IMR-90 (cell line): ENCODE results near the gene MAP7D1. TPM values are rescaled to one million over a fixed set of nuclear protein-coding genes. Genes with fewer than 3 reads are reported as not detected.

Source experiments
- ATAC-seq: fragments of 200-7000 bp; cut with Tn5 transposase; 2 replicates; pipeline ENCODE4 v1.9.1; 2020; ENCODE audit warnings: low read depth, mild to moderate bottlenecking, moderate library complexity
- BruUV-seq: library from RNA; stranded (reverse); fragments of 400-500 nt; replicated peaks from 2 replicates; lab custom pipeline; 2021; lab: Mats Ljungman, UMichigan
- CTCF ChIA-PET: fragments of 300-600 bp; formaldehyde crosslinking; extraction: SDS; loops from one replicate; lab custom pipeline; 2021; ENCODE audit warnings: antibody characterized with exemption; lab: Yijun Ruan, JAX
- POLR2A ChIA-PET: fragments of 300-600 bp; sonication (Branson Sonifier 250); formaldehyde crosslinking; loops from one replicate; lab custom pipeline; 2022; ENCODE audit warnings: antibody characterized with exemption; ENCODE audit not compliant: unreplicated experiment; lab: Charles Lee
- DNase-seq: peaks from one replicate; pipeline ENCODE4 v3.0.0; 2013
- H2AFZ ChIP-seq: replicated peaks from 2 replicates; pipeline ENCODE3; 2013; ENCODE audit warnings: low read length, mild to moderate bottlenecking; ENCODE audit not compliant: poor library complexity
- H2AK5ac ChIP-seq: 2 replicates; pipeline ENCODE4 v1.6.1; 2013; ENCODE audit warnings: low read depth, low read length, inconsistent platforms
- H2AK9ac ChIP-seq: replicated peaks from 2 replicates; pipeline ENCODE3; 2013; ENCODE audit warnings: mild to moderate bottlenecking, low read depth, low read length, moderate library complexity; ENCODE audit not compliant: poor library complexity
- H2BK120ac ChIP-seq: 2 replicates; pipeline ENCODE4 v1.6.1; 2013; ENCODE audit warnings: low read depth, low read length, inconsistent platforms
- H2BK15ac ChIP-seq: 3 replicates; pipeline ENCODE4 v1.6.1; 2013; ENCODE audit warnings: low read depth, low read length, inconsistent platforms
- H2BK20ac ChIP-seq: 2 replicates; pipeline ENCODE4 v1.6.1; 2013; ENCODE audit warnings: low read depth, mild to moderate bottlenecking, inconsistent platforms, low read length, moderate library complexity
- H2BK5ac ChIP-seq: 2 replicates; pipeline ENCODE4 v1.6.1; 2013; ENCODE audit warnings: mild to moderate bottlenecking, low read depth, low read length, inconsistent platforms; ENCODE audit not compliant: poor library complexity, severe bottlenecking
- H3K14ac ChIP-seq: replicated peaks from 2 replicates; pipeline ENCODE4 v1.6.1; 2013; ENCODE audit warnings: low read depth, low read length, inconsistent platforms
- H3K18ac ChIP-seq: 2 replicates; pipeline ENCODE4 v1.6.1; 2013; ENCODE audit warnings: low read depth, low read length, control low read depth
- H3K23ac ChIP-seq: 2 replicates; pipeline ENCODE4 v1.6.1; 2013; ENCODE audit warnings: low read depth, low read length, inconsistent platforms
- H3K27ac ChIP-seq: 2 replicates; pipeline ENCODE4 v1.5.1; 2013; ENCODE audit warnings: mild to moderate bottlenecking, control low read depth, low read length; ENCODE audit not compliant: insufficient read depth
- H3K27me3 ChIP-seq: 2 replicates; pipeline ENCODE4 v1.6.1; 2013; ENCODE audit warnings: low read length; ENCODE audit not compliant: control insufficient read depth, insufficient read depth
- H3K36me3 ChIP-seq: 2 replicates; pipeline ENCODE4 v1.6.1; 2013; ENCODE audit warnings: low read length, mixed read lengths; ENCODE audit not compliant: control insufficient read depth, insufficient read depth
- H3K4ac ChIP-seq: 2 replicates; pipeline ENCODE4 v1.6.1; 2013; ENCODE audit warnings: low read depth, low read length, inconsistent platforms
- H3K4me1 ChIP-seq: 2 replicates; pipeline ENCODE4 v1.6.1; 2013; ENCODE audit warnings: low read length, mixed read lengths; ENCODE audit not compliant: control insufficient read depth, insufficient read depth
- H3K4me2 ChIP-seq: 2 replicates; pipeline ENCODE4 v1.6.1; 2013; ENCODE audit warnings: low read depth, mild to moderate bottlenecking, control low read depth, low read length, moderate library complexity
- H3K4me3 ChIP-seq: 2 replicates; pipeline ENCODE4 v1.5.1; 2013; ENCODE audit warnings: low read depth, mild to moderate bottlenecking, control low read depth, low read length, moderate library complexity; ENCODE audit not compliant: insufficient read depth
- H3K56ac ChIP-seq: 2 replicates; pipeline ENCODE4 v1.6.1; 2013; ENCODE audit warnings: low read length, inconsistent platforms; ENCODE audit not compliant: insufficient read depth; ENCODE audit errors: extremely low read depth
- H3K79me1 ChIP-seq, 2 experiments: 2 replicates each; pipeline ENCODE4 v1.6.1; 2013; ENCODE audit warnings: low read length in 2 of 2, inconsistent platforms in 1 of 2, low read depth in 1 of 2
- H3K9ac ChIP-seq: 2 replicates; pipeline ENCODE4 v1.6.1; 2013; ENCODE audit warnings: low read depth, low read length, control low read depth
- H3K9me1 ChIP-seq: 2 replicates; pipeline ENCODE4 v1.6.1; 2013; ENCODE audit warnings: low read length, inconsistent platforms; ENCODE audit not compliant: insufficient read depth
- H3K9me3 ChIP-seq: 2 replicates; pipeline ENCODE4 v1.6.1; 2013; ENCODE audit warnings: low read length; ENCODE audit not compliant: control insufficient read depth, insufficient read depth
- H4K20me1 ChIP-seq: 2 replicates; pipeline ENCODE4 v1.6.1; 2013; ENCODE audit warnings: low read length, inconsistent platforms; ENCODE audit not compliant: insufficient read depth
- H4K5ac ChIP-seq: 2 replicates; pipeline ENCODE4 v1.6.1; 2013; ENCODE audit warnings: mild to moderate bottlenecking, low read depth, low read length, control low read depth
- H4K8ac ChIP-seq, 2 experiments: 2 replicates each; pipeline ENCODE4 v1.6.1; 2013; ENCODE audit warnings: low read depth in 2 of 2, low read length in 2 of 2, control low read depth in 1 of 2, inconsistent platforms in 1 of 2
- H4K91ac ChIP-seq: 2 replicates; pipeline ENCODE4 v1.6.1; 2013; ENCODE audit warnings: low read depth, low read length, inconsistent platforms; ENCODE audit not compliant: insufficient read depth
- CEBPB ChIP-seq: IDR thresholded peaks from 2 replicates; pipeline ENCODE4 v1.6.1; 2012; ENCODE audit warnings: low read depth, low read length, improper control_type of control experiment
- CHD1 ChIP-seq: IDR thresholded peaks from 2 replicates; pipeline ENCODE4 v1.6.1; 2012; ENCODE audit warnings: low read depth, low read length, improper control_type of control experiment
- MAFK ChIP-seq: IDR thresholded peaks from 2 replicates; pipeline ENCODE4 v1.6.1; 2012; ENCODE audit warnings: low read depth, low read length, improper control_type of control experiment
- MXI1 ChIP-seq: IDR thresholded peaks from 2 replicates; pipeline ENCODE4 v1.6.1; 2012; ENCODE audit warnings: low read depth, mild to moderate bottlenecking, low read length, moderate library complexity, borderline replicate concordance
- RCOR1 ChIP-seq: IDR thresholded peaks from 2 replicates; pipeline ENCODE4 v1.6.1; 2012; ENCODE audit warnings: mild to moderate bottlenecking, low read length, improper control_type of control experiment; ENCODE audit not compliant: insufficient replicate concordance
- SMC3 ChIP-seq: fragments of 150-350 bp; IDR thresholded peaks from 2 replicates; pipeline ENCODE4 v1.6.1; 2016; ENCODE audit warnings: low read depth, mild to moderate bottlenecking, antibody characterized with exemption, low read length, moderate library complexity
- WGBS, 2 experiments: methylation state at CpG; one replicate each; pipeline versions ENCODE4 v1.1.5 to v1.1.7; 2013; ENCODE audit warnings: missing lambda C conversion rate in 2 of 2; ENCODE audit not compliant: insufficient read length in 1 of 2; ENCODE audit errors: extremely low coverage in 2 of 2; 5-methylcytosine and 5-hydroxymethylcytosine counted together
- dilution Hi-C: fragments of 300-500 bp; cut with HindIII; formaldehyde crosslinking; loops from one replicate; pipeline ENCODE4 v1.14.3; 2018; ENCODE audit warnings: low sequenced_read_pairs; ENCODE audit not compliant: unreplicated experiment
- in situ Hi-C: fragments of 300-500 bp; cut with MboI; formaldehyde crosslinking; loops from 3 replicates; pipeline ENCODE4 v1.14.3; 2019; ENCODE audit warnings: low sequenced_read_pairs, inconsistent platforms, mixed read lengths
- intact Hi-C: fragments of 100-400 bp; cut with micrococcal nuclease; formaldehyde crosslinking; loops from 2 replicates; pipeline ENCODE4 v1.10.0; 2022
- polyA plus RNA-seq, 3 experiments: library from polyadenylated mRNA; depleted of rRNA; stranded (reverse); fragments of >200 nt; gene quantifications; 2 replicates each; pipeline ENCODE4 v1.2.3, GENCODE V29; 2012; ENCODE audit warnings: low replicate concordance in 1 of 3
- total RNA-seq: library from RNA; depleted of rRNA; stranded (reverse); fragments of >200 nt; gene quantifications from 2 replicates; pipeline ENCODE4 v1.2.3, GENCODE V29; 2012
- TF ChIP-seq, protein P1 (sequence below): fragments of 150-350 bp; IDR thresholded peaks from 2 replicates; pipeline ENCODE4 v1.6.1; 2017; ENCODE audit warnings: mild to moderate bottlenecking, antibody characterized with exemption, low read length, low read depth
- TF ChIP-seq, protein P2 (sequence below): conservative IDR thresholded peaks from 2 replicates; pipeline ENCODE4 v1.5.1; 2012; ENCODE audit warnings: mild to moderate bottlenecking, low read depth, low read length, improper control_type of control experiment

MAP7D1 gene
- total and polyA plus RNA-seq, 2 of the 4 experiments (the other 2 are of a cell fraction): 32.3 to 81.9 TPM

DNA sequence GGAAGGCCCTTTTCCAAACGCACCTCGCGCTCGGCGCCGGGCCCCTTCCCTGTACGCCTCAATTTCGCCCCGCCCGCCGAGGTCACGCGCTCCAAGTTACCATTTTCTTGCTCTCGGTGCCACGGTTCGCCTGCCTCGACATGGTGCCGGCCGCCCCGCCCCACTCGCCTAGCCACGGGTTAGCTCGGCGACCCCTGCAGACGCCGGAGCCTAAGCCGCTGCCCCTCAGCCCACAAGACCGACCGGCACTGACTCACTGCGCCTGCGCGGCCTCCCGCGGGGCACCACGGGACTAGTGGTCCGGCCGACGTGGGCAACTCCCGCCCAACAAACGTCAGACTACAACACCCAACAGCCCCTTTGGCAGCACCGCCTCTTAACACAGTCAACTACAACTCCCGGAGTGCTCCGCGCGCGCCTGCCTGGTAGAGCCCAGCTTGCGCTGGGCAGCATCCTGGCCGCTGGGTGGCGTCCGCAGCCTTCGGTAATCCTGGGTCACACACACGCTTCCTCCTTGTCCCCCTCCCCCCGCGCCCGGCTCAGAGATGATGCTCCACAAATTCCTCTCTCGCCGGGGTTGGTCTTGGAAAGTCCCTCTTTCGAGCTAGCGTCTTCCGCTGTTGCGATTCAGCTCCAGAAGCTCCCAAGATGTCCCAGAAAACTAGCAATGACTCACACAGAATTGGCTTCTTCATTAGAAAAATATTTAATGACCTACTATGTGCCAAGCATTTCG is 6.6 kb upstream of the MAP7D1 start, which contains the start of gene TRAPPC3 (continued):
- TF ChIP-seq RCOR1: peak; percentile 76
- 0 out of 2 replicates have a peak, but pooled peaks have one; percentile 29 for TF ChIP-seq CEBPB
- peak; percentile 94 for TF ChIP-seq SMC3

DNA sequence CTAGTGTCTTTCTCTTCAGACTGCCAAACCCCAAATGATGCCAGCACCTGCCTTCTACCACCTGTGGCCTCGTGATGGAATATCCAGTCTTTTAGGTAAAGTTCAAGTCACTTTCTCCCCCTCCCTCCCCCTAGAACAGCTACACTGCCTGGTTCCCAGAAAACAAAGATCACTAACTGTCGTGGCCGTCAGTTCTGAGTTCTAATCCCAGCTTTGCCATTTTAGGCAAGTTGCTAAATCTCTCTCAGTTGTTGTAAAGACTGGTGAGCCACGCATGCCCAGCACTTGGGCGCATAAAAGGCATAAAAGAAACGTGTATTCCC is 6.0 kb upstream of the MAP7D1 start:
- in situ Hi-C loops: loop anchor here (5.0 kb wide), 1 partner anchor 137 kb away; no protein-coding TSS in a partner anchor
- H2AFZ ChIP-seq: peak overlapping the region; percentile 85
- intact Hi-C loops: loop anchor here (1.0 to 2.0 kb wide), 5 partner anchors 38 to 270 kb away; partner anchors contain the start of gene THRAP3

More for the DNA sequence above, 6.0 kb upstream of the MAP7D1 start:
- ATAC-seq: no peak
- TF ChIP-seq MAFK (no peak), CHD1 (no peak), RCOR1 (peak; percentile 31), MXI1 (no peak)
- TF ChIP-seq, protein P1, sequence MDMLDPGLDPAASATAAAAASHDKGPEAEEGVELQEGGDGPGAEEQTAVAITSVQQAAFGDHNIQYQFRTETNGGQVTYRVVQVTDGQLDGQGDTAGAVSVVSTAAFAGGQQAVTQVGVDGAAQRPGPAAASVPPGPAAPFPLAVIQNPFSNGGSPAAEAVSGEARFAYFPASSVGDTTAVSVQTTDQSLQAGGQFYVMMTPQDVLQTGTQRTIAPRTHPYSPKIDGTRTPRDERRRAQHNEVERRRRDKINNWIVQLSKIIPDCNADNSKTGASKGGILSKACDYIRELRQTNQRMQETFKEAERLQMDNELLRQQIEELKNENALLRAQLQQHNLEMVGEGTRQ: no peak
- TF ChIP-seq, protein P2, sequence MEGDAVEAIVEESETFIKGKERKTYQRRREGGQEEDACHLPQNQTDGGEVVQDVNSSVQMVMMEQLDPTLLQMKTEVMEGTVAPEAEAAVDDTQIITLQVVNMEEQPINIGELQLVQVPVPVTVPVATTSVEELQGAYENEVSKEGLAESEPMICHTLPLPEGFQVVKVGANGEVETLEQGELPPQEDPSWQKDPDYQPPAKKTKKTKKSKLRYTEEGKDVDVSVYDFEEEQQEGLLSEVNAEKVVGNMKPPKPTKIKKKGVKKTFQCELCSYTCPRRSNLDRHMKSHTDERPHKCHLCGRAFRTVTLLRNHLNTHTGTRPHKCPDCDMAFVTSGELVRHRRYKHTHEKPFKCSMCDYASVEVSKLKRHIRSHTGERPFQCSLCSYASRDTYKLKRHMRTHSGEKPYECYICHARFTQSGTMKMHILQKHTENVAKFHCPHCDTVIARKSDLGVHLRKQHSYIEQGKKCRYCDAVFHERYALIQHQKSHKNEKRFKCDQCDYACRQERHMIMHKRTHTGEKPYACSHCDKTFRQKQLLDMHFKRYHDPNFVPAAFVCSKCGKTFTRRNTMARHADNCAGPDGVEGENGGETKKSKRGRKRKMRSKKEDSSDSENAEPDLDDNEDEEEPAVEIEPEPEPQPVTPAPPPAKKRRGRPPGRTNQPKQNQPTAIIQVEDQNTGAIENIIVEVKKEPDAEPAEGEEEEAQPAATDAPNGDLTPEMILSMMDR: no peak
- ChIA-PET CTCF (interaction anchor here (0.6 to 2.6 kb wide), 25 partner anchors 9 to 239 kb away, joined by 3 to 31 read pairs (median 4); partner anchors contain the start of gene THRAP3), POLR2A (interaction anchor here (0.6 to 1.6 kb wide), 5 partner anchors 11 to 242 kb away, joined by 3 to 9 read pairs (median 5); no protein-coding TSS in a partner anchor)
- Histone ChIP-seq H3K23ac (peak overlapping the region; percentile 86), H3K27ac (peak overlapping the region; percentile 97), H3K14ac (peak overlapping the region; percentile 97), H3K18ac (peak overlapping the region; percentile 62), H4K8ac (peak overlapping the region; percentile 87 to 96), H3K4me3 (no peak overlapping the region), H3K9ac (peak overlapping the region; percentile 57), H3K4me1 (peaks cover 19% of the 10 kb centered on the region), H4K91ac (peak overlapping the region; percentile 97), H2AK5ac (peak overlapping the region; percentile 99), H4K20me1 (peaks cover 8% of the 10 kb centered on the region; the same call in 1 of the 2 replicates), H2AK9ac (peak overlapping the region; percentile 99), H2BK15ac (peak overlapping the region; percentile 87), H3K36me3 (peaks cover 2% of the 10 kb centered on the region; the same call in 1 of the 2 replicates), H2BK120ac (peak overlapping the region; percentile 88), H3K4ac (peak overlapping the region; percentile 98), H3K9me3 (no peaks in the 10 kb centered on the region), H2BK20ac (peak overlapping the region; percentile 71), H3K27me3 (no peaks in the 10 kb centered on the region), H4K5ac (peak overlapping the region; percentile 70), H3K4me2 (peak overlapping the region; percentile 65), H3K9me1 (peaks cover 21% of the 10 kb centered on the region), H2BK5ac (peak overlapping the region; percentile 99), H3K79me1 (peaks cover 10 to 51% of the 10 kb centered on the region in 2 experiments; a peak in 3 of 4 replicates), H3K56ac (peak overlapping the region; percentile 95)
- 46% methylated on average over 3 of the region's 6 CpGs; no CpG with 5 or more reads in 1 of the 2 experiments for WGBS, 2 experiments
- DNase-seq: no peak
- dilution Hi-C loops: no loop called here
- BruUV-seq: no TSS peak
